Transverse colon (tissue), 3 donors: Measurements from ENCODE around the gene SARS2.

Experiments used
- CTCF ChIP-seq, 5 experiments: fragments of 200-600 bp in 3 of 5; fragments of 450-650 bp in 2 of 5; sonication (generic) in 3 of 5; IDR thresholded peaks; 1 replicate in 2 of 5; 2 replicates in 3 of 5; pipeline ENCODE4 v1.5.1; 2016 to 2017; ENCODE audit warnings: antibody characterized with exemption in 5 of 5, inconsistent platforms in 3 of 5, mild to moderate bottlenecking in 2 of 5, moderate library complexity in 1 of 5
- POLR2A ChIP-seq: fragments of 450-650 bp; IDR thresholded peaks from one replicate; pipeline ENCODE4 v1.6.1; 2016; ENCODE audit warnings: antibody characterized with exemption, mild to moderate bottlenecking, moderate library complexity

GRCh38 chr19:38869160-38869835 lies 61.3 kb downstream of the SARS2 start:
- no peak for TF ChIP-seq CTCF (IDR thresholded peaks at IDR 0.05)
- TF ChIP-seq POLR2A = no peak
